Upper lobe of left lung (tissue), 4 donors: ENCODE data around the gene CARD18.

ENCODE experiments used
- CTCF ChIP-seq, 6 experiments: fragments of 450-650 bp in 4 of 6; fragments of 200-600 bp in 2 of 6; sonication (generic) in 2 of 6; IDR thresholded peaks; one replicate each; pipeline ENCODE4 v1.5.1; 2016 to 2019; ENCODE audit warnings: antibody characterized with exemption in 6 of 6
- POLR2A ChIP-seq, 4 donors: fragments of 450-650 bp; IDR thresholded peaks; one replicate each; pipeline ENCODE4 v1.5.1; 2016 to 2017; ENCODE audit warnings: antibody characterized with exemption in 4 of 4, mild to moderate bottlenecking in 2 of 4
- POLR2AphosphoS5 ChIP-seq, 2 donors: sonication (generic); formaldehyde crosslinking; IDR thresholded peaks; one replicate each; pipeline ENCODE4 v1.5.1; 2017; ENCODE audit warnings: antibody characterized with exemption in 2 of 2

- TF ChIP-seq CTCF (IDR thresholded peaks at IDR 0.05) (no peak), POLR2A (IDR thresholded peaks at IDR 0.05) (no peak), POLR2AphosphoS5 (IDR thresholded peaks at IDR 0.05) (no peak)
Observed at GRCh38 chr11:105183426-105183825, 43.9 kb upstream of the CARD18 start.
